ENCODE data around the gene TIAM2. TPM values are rescaled to one million over a fixed set of nuclear protein-coding genes. Genes with fewer than 3 reads are reported as not detected.
"Not testable (repeated sequence)": the region's sequence is repeated elsewhere in the genome, so short reads cannot be mapped to it uniquely, and the experiment has no call there.

Gene TIAM2
- total and polyA plus RNA-seq, 8 donors = 1.1 to 44.2 (median 5.5) TPM

DNA sequence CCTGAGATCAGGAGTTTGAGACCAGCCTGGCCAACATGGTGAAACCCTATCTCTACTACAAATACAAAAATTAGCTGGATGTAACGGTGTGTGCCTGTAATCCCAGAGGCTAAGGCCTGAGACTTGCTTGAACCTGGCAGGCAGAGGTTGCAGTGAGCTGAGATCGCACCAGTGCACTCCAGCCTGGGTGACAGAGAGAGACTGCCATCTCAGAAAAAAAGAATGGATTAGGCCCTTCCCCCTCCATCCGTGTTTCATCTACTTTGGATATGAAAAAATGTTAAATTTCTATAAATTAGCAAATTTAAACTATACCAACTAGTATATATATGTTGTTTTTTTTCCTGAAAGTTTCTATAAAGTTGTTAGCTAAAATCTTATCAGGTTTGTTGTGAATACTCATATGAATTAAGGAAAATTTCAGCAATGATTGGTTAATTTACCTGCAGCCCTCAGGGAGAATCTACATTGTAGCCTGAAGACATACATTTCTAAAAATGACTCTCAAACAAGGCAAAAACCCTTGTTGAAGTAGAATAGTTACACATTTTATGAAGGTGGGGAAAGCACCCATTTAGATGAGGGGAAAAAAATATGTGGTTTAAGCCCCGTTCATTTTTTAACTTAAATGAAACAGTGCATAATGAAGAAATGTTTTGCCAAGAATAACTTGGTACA lies 120.9 kb downstream of the TIAM2 start:
- intact Hi-C loops (cut with DNase I; ENCODE audit: low total_unique reads) = no loop called here
- DNase-seq = no peak
- H3K9me3 ChIP-seq = no peaks in the 10 kb centered on the region
- TF ChIP-seq POLR2A (IDR thresholded peaks at IDR 0.05) (no peak), EP300 (IDR thresholded peaks at IDR 0.05) (no peak), POLR2AphosphoS5 (IDR thresholded peaks at IDR 0.05) (no peak), CTCF (IDR thresholded peaks at IDR 0.05) (no peak)
- 69 to 80% (median 71%) methylated on average over 4 of the region's 4 CpGs for WGBS, 5 donors
- H3K4me1 ChIP-seq = no peaks in the 10 kb centered on the region
- no peaks in the 10 kb centered on the region for H3K27me3 ChIP-seq
- no peak overlapping the region for H3K27ac ChIP-seq
- no peak overlapping the region for H3K4me3 ChIP-seq
- H3K36me3 ChIP-seq = no peaks in the 10 kb centered on the region

DNA sequence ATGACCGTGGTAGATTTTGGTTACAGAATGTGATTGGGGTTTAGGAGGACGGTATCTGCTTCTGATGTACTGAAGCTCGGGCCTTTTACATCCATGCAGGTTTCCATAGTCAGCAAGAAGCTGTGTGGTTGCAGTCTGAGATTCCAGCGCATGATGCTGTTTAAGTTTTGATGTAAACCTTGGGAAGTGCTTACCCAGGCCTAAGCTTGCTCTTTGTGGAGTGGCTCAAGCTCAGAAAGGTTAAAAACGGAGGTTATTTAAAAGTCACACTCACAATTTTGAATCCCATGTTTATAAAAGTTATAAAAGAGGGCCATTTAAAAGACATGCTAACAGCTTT lies 121.4 kb downstream of the TIAM2 start:
- Histone ChIP-seq H3K4me1 (peaks cover 0 to 5% (median 0%) of the 10 kb centered on the region in 4 donors), H3K4me3 (no peak overlapping the region), H3K36me3 (no peaks in the 10 kb centered on the region), H3K27me3 (no peaks in the 10 kb centered on the region), H3K27ac (no peak overlapping the region), H3K9me3 (no peaks in the 10 kb centered on the region)
- intact Hi-C loops (cut with DNase I; ENCODE audit: low total_unique reads) = no loop called here
- 74 to 91% (median 86%) methylated on average over 5 of the region's 5 CpGs for WGBS, 5 donors
- TF ChIP-seq CTCF (IDR thresholded peaks at IDR 0.05) (no peak), EP300 (IDR thresholded peaks at IDR 0.05) (no peak), POLR2AphosphoS5 (IDR thresholded peaks at IDR 0.05) (no peak), POLR2A (IDR thresholded peaks at IDR 0.05) (no peak)
- DNase-seq = no peak

- no peak for DNase-seq
- WGBS, 5 donors = 88 to 94% (median 90%) methylated on average over 13 of the region's 13 CpGs
- TF ChIP-seq POLR2A (IDR thresholded peaks at IDR 0.05) = no peak
- no peak for TF ChIP-seq POLR2AphosphoS5 (IDR thresholded peaks at IDR 0.05)
- no peak for TF ChIP-seq EP300 (IDR thresholded peaks at IDR 0.05)
- no peak for TF ChIP-seq CTCF (IDR thresholded peaks at IDR 0.05)
Observed at GRCh38 chr6:155117256-155117655, 122.1 kb downstream of the TIAM2 start.

GRCh38 chr6:155117785-155118184 lies 122.7 kb downstream of the TIAM2 start:
- H3K27me3 ChIP-seq = no peaks in the 10 kb centered on the region
- TF ChIP-seq CTCF (IDR thresholded peaks at IDR 0.05) (no peak), POLR2AphosphoS5 (IDR thresholded peaks at IDR 0.05) (no peak), EP300 (IDR thresholded peaks at IDR 0.05) (no peak), POLR2A (IDR thresholded peaks at IDR 0.05) (no peak)
- no peaks in the 10 kb centered on the region for H3K36me3 ChIP-seq
- H3K4me3 ChIP-seq = no peak overlapping the region
- intact Hi-C loops (cut with DNase I; ENCODE audit: low total_unique reads) = no loop called here
- no peak for DNase-seq
- H3K4me1 ChIP-seq = peaks cover 0 to 10% (median 0%) of the 10 kb centered on the region in 4 donors
- no peaks in the 10 kb centered on the region for H3K9me3 ChIP-seq
- WGBS, 5 donors = 84 to 97% (median 86%) methylated on average over 5 of the region's 5 CpGs
- H3K27ac ChIP-seq = no peak overlapping the region

More at GRCh38 chr6:155117256-155117655, 122.1 kb downstream of the TIAM2 start:
- no peak overlapping the region for H3K4me3 ChIP-seq
- H3K4me1 ChIP-seq = peaks cover 0 to 10% (median 0%) of the 10 kb centered on the region in 4 donors
- H3K36me3 ChIP-seq = no peaks in the 10 kb centered on the region
- no peak overlapping the region for H3K27ac ChIP-seq
- no peaks in the 10 kb centered on the region for H3K9me3 ChIP-seq
- no peaks in the 10 kb centered on the region for H3K27me3 ChIP-seq
- intact Hi-C loops (cut with DNase I; ENCODE audit: low total_unique reads) = no loop called here

DNA sequence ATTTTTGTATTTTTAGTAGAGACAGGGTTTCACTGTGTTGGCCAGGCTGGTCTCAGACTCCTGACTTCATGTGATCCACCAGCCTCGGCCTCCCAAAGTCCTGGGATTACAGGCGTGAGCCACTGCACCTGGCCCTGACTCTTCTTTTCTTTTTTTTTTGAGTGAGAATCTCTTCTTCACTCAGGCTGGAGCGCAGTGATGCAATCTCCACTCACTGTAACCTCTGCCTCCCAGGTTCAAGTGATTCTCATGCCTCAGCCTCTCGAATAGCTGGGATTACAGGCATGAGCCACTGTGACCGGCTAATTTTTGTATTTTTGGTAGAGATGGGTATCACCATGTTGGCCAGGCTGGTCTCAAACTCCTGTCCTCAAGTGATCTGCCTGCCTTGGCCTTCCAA lies 124.1 kb downstream of the TIAM2 start:
- H3K4me3 ChIP-seq; H3K9me3 ChIP-seq; H3K27me3 ChIP-seq; intact Hi-C loops (cut with DNase I; ENCODE audit: low total_unique reads); DNase-seq; H3K36me3 ChIP-seq; H3K27ac ChIP-seq: not testable (repeated sequence)
- 85 to 100% (median 95%) methylated on average over 4 to 5 of the region's 5 CpGs for WGBS, 5 donors
- H3K4me1 ChIP-seq = peaks cover 0 to 10% (median 0%) of the 10 kb centered on the region in 4 donors
